Activated T-helper 2 cell treated with anti-CD3 and anti-CD28 coated beads, Interferon-gamma antibody, Interleukin-2, Interleukin-4, amounts not matched to agents 10 μg/mL and 5 μg/mL and 100 μg/mL, durations not matched to agents 14 hours and 24 hours and 36 hours (primary cell): ENCODE results near the gene BRCA1. TPM values are rescaled to one million over a fixed set of nuclear protein-coding genes. Genes with fewer than 3 reads are reported as not detected.
"Not testable (repeated sequence)": the region's sequence is repeated elsewhere in the genome, so short reads cannot be mapped to it uniquely, and the experiment has no call there.

Experiments used
- DNase-seq: peaks from one replicate; pipeline ENCODE4 v3.0.0; 2021; ENCODE audit warnings: low spot score
- H3K27ac Mint-ChIP-seq: one replicate; pipeline ENCODE4 v1.8.0; 2021; ENCODE audit warnings: mixed read lengths
- H3K27me3 Mint-ChIP-seq: one replicate; pipeline ENCODE4 v1.8.0; 2021; ENCODE audit warnings: low read depth, mixed read lengths
- H3K36me3 Mint-ChIP-seq: one replicate; pipeline ENCODE4 v1.8.0; 2021; ENCODE audit warnings: low read depth, mixed read lengths
- H3K4me1 Mint-ChIP-seq: one replicate; pipeline ENCODE4 v1.8.0; 2021; ENCODE audit warnings: low read depth, mixed read lengths
- H3K4me3 Mint-ChIP-seq: one replicate; pipeline ENCODE4 v1.8.0; 2021; ENCODE audit warnings: low read depth, mild to moderate bottlenecking, moderate library complexity, mixed read lengths
- H3K9me3 Mint-ChIP-seq: one replicate; pipeline ENCODE4 v1.8.0; 2021; ENCODE audit warnings: mixed read lengths
- intact Hi-C: fragments of 100-400 bp; cut with micrococcal nuclease; formaldehyde crosslinking; loops from one replicate; pipeline ENCODE4 v1.15.1; 2023
- total RNA-seq: library from RNA; stranded (reverse); gene quantifications from 2 replicates; pipeline ENCODE4 v1.2.3, GENCODE V29; 2022

The BRCA1 gene
- total RNA-seq, 1 donor from 2014 or later: 68.3 TPM

DNA sequence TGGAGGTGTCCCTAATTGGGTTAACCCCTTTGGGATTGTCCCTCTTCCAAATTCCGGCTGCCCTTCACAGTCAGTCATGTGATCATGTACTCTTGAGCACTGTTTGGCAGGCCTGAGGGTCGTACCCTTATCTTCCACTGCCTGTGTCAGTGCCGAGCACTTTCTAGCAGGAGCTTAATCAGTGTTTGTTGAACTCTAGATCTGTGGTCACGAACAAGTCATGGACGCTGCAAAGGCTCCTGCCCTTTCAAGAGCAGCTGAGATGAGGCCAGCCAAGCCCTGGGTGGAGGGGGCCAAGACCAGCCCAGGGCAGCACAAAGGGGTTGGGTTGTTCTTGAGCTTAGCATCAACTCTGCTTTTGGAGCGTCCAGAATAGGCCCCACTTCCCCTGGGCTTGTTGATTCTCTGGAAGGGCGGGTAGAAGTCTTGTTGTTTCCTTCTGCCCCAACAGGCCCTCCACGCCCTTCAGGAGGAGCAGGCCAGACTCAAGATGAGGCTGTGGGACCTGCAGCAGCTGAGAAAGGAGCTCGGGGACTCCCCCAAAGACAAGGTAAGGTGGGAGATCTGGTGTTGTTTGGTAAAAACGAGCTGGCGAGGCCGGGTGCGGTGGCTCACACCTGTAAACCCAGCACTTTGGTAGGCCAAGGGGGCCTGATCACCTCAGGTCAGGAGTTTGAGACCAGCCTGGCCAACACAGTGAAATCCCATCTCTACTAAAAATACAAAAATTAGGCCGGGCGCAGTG lies 113.3 kb downstream of the BRCA1 start:
- H3K27me3 Mint-ChIP-seq: no peaks in the 10 kb centered on the region
- H3K4me3 Mint-ChIP-seq: no peak overlapping the region
- peaks cover 37% of the 10 kb centered on the region for H3K36me3 Mint-ChIP-seq
- no peaks in the 10 kb centered on the region for H3K9me3 Mint-ChIP-seq
- H3K4me1 Mint-ChIP-seq: peaks cover 15% of the 10 kb centered on the region
- intact Hi-C loops: no loop called here
- no peak for DNase-seq
- no peak overlapping the region for H3K27ac Mint-ChIP-seq

DNA sequence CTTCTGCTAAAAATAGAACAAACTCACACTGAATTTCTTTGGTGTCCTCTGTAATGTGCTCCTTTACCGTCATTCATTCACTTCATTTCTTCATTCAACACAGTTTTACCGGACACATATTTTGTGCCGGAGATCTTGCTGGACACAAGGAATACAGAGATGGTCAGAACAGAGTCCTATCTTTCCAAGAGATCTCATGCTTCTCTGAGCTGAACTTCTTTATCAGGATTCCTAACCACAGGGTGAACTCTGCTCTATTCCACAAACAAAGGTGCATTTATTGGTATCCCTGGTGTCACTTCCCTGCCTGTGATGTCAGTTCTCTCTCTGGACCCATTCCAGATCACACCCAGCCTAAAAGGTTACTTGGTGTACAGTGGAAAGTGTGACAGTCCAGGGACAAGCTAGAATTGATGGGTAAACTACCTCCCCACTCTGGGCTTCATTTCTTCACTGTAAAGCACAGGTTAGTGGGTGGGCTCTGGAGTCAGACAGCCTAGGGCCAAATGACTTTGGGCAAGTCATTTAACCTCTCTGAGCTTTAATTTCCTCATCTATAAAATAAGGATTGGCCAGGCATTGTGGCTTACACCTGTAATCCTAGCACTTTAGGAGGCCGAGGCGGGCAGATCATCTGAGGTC lies 114.4 kb downstream of the BRCA1 start:
- Mint-ChIP-seq H3K27ac (peak overlapping the region; percentile 6), H3K4me3 (no peak overlapping the region), H3K36me3 (peaks cover 37% of the 10 kb centered on the region), H3K27me3 (no peaks in the 10 kb centered on the region), H3K9me3 (no peaks in the 10 kb centered on the region), H3K4me1 (peaks cover 18% of the 10 kb centered on the region)
- no peak for DNase-seq
- intact Hi-C loops: no loop called here

DNA sequence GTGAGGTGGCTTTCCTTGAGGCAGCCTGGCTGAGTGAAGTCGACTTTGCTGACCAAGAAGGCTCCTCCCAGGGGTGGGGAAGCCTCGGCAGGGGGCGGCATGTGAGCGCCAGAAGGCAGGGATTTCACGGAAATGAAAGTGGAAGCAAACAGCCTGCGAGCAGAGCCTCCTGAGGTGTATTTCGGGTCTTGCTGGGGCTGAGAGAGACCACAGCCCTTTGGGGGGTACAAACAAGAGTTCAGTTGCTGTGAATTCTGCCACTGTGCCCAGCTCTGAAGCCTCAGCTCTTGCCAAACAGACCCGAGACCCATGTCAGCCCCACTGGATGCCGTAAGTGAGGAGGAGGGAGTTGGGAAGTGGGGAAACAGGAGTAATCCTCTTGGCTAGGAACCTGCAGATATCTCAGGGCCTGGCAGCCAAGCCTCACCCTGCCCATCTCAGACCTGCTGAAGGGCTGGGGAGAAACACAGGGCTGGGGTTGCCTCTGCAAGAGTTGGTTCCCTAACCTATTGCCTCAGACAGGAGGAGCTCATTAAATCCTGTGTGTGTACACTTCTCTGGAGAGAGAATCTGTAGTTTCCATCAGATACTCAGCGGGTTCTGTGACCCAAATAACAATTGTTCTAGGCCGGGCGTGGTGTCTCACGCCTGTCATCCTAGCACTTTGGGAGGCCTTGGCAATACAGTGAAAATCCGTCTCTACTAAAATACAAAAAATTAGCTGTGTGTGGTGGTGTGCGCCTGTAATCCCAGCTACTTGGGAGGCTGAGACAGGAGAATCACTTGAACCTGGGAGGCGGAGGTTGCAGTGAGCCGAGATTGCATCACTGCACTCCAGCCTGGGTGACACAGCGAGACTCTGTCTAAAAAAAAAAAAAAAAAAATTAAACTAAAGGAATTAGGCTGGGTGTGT lies 118.3 kb downstream of the BRCA1 start, which contains the start of gene IFI35:
Gene IFI35, plus strand, starts transcription at position 146 of the 913 bp plus-strand sequence. Its CDS starts 164 bp downstream, at position 310.
- Mint-ChIP-seq H3K4me3 (peak within 1 kb of the TSS; percentile 100), H3K9me3 (no peaks in the 10 kb centered on the region), H3K27ac (peak within 1 kb of the TSS; percentile 100), H3K36me3 (peaks cover 35% of the 10 kb centered on the region), H3K27me3 (no peaks in the 10 kb centered on the region), H3K4me1 (peaks cover 18% of the 10 kb centered on the region)
- peak; percentile 84 for DNase-seq
- intact Hi-C loops: loop anchor here (1.0 kb wide), 1 partner anchor 9 kb away; the partner anchor contains the start of gene RPL27

DNA sequence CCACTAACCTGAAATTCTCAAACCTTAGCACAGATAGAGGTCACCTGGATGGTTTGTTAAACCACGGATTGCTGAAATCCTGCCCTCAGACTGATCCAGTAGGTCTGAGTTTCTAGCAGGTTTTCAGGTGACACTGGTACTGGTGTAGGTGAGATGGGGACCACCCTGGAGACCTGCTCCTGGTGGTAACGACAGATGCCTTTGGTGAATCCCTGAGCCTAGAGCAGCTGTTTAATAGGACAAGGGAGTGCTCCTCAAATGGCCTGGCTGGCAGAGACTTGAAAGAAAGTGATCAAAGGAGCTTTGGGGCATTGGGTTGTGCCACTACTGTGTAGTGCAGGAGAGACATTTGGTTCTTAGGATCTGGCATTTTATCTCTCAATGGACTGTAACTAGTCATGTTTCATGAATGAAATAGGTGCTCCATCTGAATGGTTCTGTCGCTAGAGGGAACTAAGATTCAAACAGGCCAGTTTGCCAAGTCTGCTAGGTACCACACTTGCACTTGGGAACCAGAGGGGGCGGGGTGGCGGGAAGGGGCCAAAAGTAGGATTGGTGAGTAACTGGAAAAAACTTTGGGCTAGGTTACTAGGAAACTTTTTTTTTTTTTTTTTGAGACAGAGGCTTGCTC lies 121.5 kb downstream of the BRCA1 start:
- H3K4me3 Mint-ChIP-seq: no peak overlapping the region
- H3K27ac Mint-ChIP-seq: peak overlapping the region; percentile 58
- peaks cover 55% of the 10 kb centered on the region for H3K36me3 Mint-ChIP-seq
- DNase-seq: no peak
- intact Hi-C loops: no loop called here
- no peaks in the 10 kb centered on the region for H3K9me3 Mint-ChIP-seq
- H3K27me3 Mint-ChIP-seq: no peaks in the 10 kb centered on the region
- H3K4me1 Mint-ChIP-seq: peaks cover 21% of the 10 kb centered on the region

DNA sequence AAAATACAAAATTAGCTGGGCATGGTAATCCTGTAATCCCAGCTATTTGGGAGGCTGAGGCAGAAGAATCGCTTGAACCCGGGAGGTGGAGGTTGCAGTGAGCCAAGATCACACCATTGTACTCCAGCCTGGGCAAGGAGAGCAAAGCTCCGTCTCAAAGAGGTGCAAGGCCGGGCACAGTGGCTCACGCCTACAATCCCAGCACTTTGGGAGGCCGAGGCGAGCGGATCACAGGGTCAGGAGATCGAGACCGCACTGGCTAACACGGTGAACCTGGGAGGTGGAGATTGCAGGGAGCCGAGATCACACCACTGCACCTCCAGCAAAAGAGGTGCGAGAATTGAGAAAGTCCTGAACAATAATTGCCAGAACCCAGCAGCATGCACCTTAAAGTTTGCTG lies 124.3 kb downstream of the BRCA1 start:
- DNase-seq, H3K4me3 Mint-ChIP-seq, H3K27ac Mint-ChIP-seq, intact Hi-C loops, H3K9me3 Mint-ChIP-seq, H3K27me3 Mint-ChIP-seq: not testable (repeated sequence)
- Mint-ChIP-seq H3K4me1 (peaks cover 22% of the 10 kb centered on the region), H3K36me3 (peaks cover 60% of the 10 kb centered on the region)

DNA sequence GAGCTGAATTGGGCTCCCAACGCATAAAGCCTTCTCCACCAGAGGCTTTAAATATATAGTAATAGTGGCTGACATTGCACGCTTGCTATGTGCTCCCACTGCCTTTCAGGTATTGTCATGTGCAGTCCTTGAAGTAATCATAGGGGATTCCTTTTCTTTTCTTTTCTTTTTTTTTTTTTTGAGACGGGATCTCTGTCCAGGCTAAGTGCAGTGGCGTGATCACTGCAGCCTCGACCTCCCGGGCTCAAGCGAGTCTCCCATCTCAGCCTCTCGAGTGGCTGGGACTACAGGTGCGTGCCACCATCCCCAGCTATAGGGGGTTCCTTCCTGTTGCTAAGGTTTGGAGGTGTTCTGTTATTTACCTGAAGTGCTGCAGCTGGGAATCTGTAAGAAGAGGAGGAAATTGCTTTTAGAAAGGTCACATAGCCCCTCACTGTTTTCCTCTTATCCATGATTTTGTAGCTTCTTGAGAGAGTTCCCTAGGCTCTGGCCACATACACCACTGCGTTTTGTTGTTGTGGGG lies 126.1 kb downstream of the BRCA1 start:
- intact Hi-C loops: loop anchor here (2.0 to 10.0 kb wide), 3 partner anchors 34 to 424 kb away; partner anchors contain the start of genes AARSD1, NBR1 and PSMC3IP
- Mint-ChIP-seq H3K36me3 (peaks cover 68% of the 10 kb centered on the region), H3K4me1 (peaks cover 22% of the 10 kb centered on the region)

DNA sequence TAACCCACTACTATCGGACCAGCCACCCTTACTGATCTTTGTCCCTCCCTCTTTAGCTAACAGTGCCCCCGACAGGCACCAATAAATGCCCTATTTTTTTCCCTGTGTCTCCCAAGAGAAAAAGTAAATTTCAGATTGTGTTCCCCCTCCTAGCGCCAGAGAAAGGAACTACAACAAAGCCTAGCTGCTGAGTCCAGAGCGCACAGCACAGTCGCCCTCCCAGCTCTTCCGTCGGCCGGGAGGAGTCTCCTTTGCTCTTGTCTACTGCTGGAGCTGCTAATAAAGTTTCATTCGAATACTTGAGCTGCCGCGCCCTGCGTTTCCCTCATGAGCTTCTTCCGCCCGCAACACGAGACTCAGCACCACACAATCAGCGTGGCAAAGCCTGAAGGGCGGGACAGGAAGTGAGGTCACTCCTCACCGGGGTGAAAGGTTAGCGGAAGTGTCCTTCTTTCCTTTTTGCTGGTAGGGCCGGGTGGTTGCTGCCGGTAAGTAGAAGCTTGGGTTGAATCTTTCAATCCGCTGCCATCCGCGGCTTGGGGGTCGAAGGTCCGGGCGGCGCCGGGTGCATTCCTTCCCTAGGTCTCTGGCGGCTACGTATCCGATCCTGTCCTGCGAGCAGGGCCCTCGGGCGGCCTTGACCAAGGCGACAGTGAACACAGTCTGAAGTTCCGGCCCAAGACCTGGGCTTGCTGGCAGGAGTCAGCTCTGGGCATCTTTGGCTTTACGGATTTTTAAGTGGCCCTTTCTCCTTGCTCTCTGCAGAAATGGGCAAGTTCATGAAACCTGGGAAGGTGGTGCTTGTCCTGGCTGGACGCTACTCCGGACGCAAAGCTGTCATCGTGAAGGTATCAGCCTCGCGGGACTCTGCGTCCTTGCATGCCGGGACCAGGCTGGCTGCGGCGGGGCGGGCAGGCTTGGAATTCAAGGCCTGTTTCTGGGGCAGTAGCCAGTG lies 126.9 kb downstream of the BRCA1 start, which contains the start of gene RPL27:
Gene RPL27, plus strand, starts transcription at position 436 of the 955 bp plus-strand sequence. Its CDS starts 332 bp downstream, at position 768.
- intact Hi-C loops: loop anchor here (1.0 to 10.0 kb wide), 5 partner anchors 8 to 423 kb away; partner anchors contain the start of genes AARSD1, IFI35, NBR1 and PSMC3IP
- Mint-ChIP-seq H3K27me3 (no peaks in the 10 kb centered on the region), H3K36me3 (peaks cover 67% of the 10 kb centered on the region), H3K4me1 (peaks cover 22% of the 10 kb centered on the region), H3K4me3 (peak within 1 kb of the TSS; percentile 93), H3K9me3 (no peaks in the 10 kb centered on the region), H3K27ac (peak within 1 kb of the TSS; percentile 97)
- peak; percentile 97 for DNase-seq

More for the DNA sequence above, 126.1 kb downstream of the BRCA1 start:
- Mint-ChIP-seq H3K9me3 (no peaks in the 10 kb centered on the region), H3K27ac (peak overlapping the region; percentile 97), H3K4me3 (peak overlapping the region; percentile 93), H3K27me3 (no peaks in the 10 kb centered on the region)
- DNase-seq: no peak

DNA sequence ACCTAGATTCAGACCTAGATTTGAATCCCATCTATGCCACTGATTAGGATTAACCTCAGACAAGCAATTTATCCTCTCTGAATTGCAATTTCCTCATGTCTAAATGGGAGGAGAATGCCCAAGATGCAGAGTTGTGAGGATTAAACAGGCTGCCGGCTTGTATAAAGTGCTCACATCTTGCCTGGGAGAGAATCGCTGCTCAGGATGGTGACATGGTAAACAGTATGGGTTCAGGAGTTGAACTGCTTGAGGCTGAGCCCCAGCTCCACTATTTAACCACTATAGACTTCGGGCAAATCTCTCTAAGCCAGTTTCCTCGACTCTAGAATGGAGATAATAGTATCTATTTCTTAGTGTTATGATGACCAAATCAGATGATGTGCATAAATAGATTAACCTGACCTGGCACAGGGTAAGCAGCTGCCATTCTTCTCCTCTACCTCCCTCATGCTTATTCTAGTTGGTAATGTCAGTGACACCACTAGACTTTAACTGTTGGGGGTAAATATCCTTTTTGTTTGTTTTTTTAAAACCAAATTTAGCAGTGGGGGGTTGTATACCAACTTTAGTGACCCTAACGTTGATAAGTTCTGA lies 127.7 kb downstream of the BRCA1 start:
- DNase-seq: no peak
- intact Hi-C loops: loop anchor here (10.0 kb wide), 1 partner anchor 423 kb away; the partner anchor contains the start of gene PSMC3IP
- H3K4me3 Mint-ChIP-seq: peak overlapping the region; percentile 93

More for the DNA sequence above, 127.7 kb downstream of the BRCA1 start:
- Mint-ChIP-seq H3K27me3 (no peaks in the 10 kb centered on the region), H3K9me3 (no peaks in the 10 kb centered on the region), H3K36me3 (peaks cover 67% of the 10 kb centered on the region), H3K4me1 (peaks cover 22% of the 10 kb centered on the region), H3K27ac (peak overlapping the region; percentile 97)
